ENCODE measurements around the gene AP3B1. TPM values are rescaled to one million over a fixed set of nuclear protein-coding genes. Genes with fewer than 3 reads are reported as not detected.

The AP3B1 gene
- total RNA-seq, 1 experiment from 2014 or later: 41.8 TPM

GRCh38 chr5:78003450-78003849 is 291.0 kb downstream of the AP3B1 start:
- H3K4me3 Mint-ChIP-seq: no peak overlapping the region
- H3K27me3 Mint-ChIP-seq (ENCODE audit: low read depth): peaks cover 7% of the 10 kb centered on the region

More at GRCh38 chr5:78003450-78003849, 291.0 kb downstream of the AP3B1 start:
- H2AK5ac ChIP-seq (ENCODE audit: insufficient read length, low read length): no peak overlapping the region
- no CpG with 5 or more reads among the region's 5 CpGs for WGBS (ENCODE audit: extremely low coverage, insufficient read length, low lambda C conversion rate)
- H3K27ac ChIP-seq (ENCODE audit: insufficient read length, low read depth, low read length): no peak overlapping the region
- no peak overlapping the region for H2BK120ac ChIP-seq (ENCODE audit: low read depth, low read length, poor library complexity, severe bottlenecking)
- H4K91ac ChIP-seq (ENCODE audit: insufficient read length, low read depth, low read length): no peak overlapping the region
- no peak overlapping the region for H4K5ac ChIP-seq (ENCODE audit: insufficient read length, low read depth, low read length)
- no peak overlapping the region for H2BK15ac ChIP-seq (ENCODE audit: low read depth, low read length)
- no peaks in the 10 kb centered on the region for H3K4me1 ChIP-seq (ENCODE audit: insufficient read depth, low read length)
- no peaks in the 10 kb centered on the region for H3K9me3 Mint-ChIP-seq
- no peak overlapping the region for H3K27ac Mint-ChIP-seq
- no peak overlapping the region for H4K8ac ChIP-seq (replicated peaks; ENCODE audit: insufficient read length, low read depth, low read length)
- no peak overlapping the region for H2AFZ ChIP-seq (ENCODE audit: low read length)
- H3K9ac ChIP-seq (ENCODE audit: extremely low read depth, insufficient read length, low read length): no peak overlapping the region
- no peak overlapping the region for H3K4ac ChIP-seq (ENCODE audit: low read depth, low read length)
- H3K27me3 ChIP-seq (ENCODE audit: insufficient read depth, low read length): no peaks in the 10 kb centered on the region; the same call in 1 of the 2 replicates
- no peak overlapping the region for H3K18ac ChIP-seq (ENCODE audit: insufficient read length, low read depth, low read length)
- H2BK12ac ChIP-seq (ENCODE audit: insufficient read length, low read depth, low read length): no peak overlapping the region
- H3K79me2 ChIP-seq (ENCODE audit: insufficient read depth, low read length): no peaks in the 10 kb centered on the region
- no peak overlapping the region for H2BK20ac ChIP-seq (ENCODE audit: low read depth, low read length, poor library complexity, severe bottlenecking)
- no peak overlapping the region for H3T11ph ChIP-seq (ENCODE audit: low read length)
- H3K36me3 Mint-ChIP-seq (ENCODE audit: insufficient read depth in 1 of 3, low read depth in 3 of 3): peaks cover 0 to 3% (median 2%) of the 10 kb centered on the region in 3 experiments; a peak in 3 of 7 replicates
- H3K23me2 ChIP-seq (ENCODE audit: insufficient read length, low read depth, low read length, poor library complexity, severe bottlenecking): no peaks in the 10 kb centered on the region
- H4K20me1 ChIP-seq (ENCODE audit: control insufficient read depth, insufficient read depth, insufficient read length): no peaks in the 10 kb centered on the region
- H3K79me1 ChIP-seq (ENCODE audit: insufficient read depth, low read depth, low read length, poor library complexity, severe bottlenecking): no peaks in the 10 kb centered on the region
- TF ChIP-seq CTCF (conservative IDR thresholded peaks at IDR 0.05): no peak
- H3K9me3 ChIP-seq (ENCODE audit: control insufficient read depth, low read depth, low read length): no peaks in the 10 kb centered on the region
- no peak overlapping the region for H3K56ac ChIP-seq (ENCODE audit: insufficient read length, low read depth, low read length)
- peaks cover 2 to 19% of the 10 kb centered on the region in 2 experiments for H3K4me1 Mint-ChIP-seq
- DNase-seq: no peak
- H3K14ac ChIP-seq (ENCODE audit: insufficient read depth, low read length): no peak overlapping the region
- H2BK5ac ChIP-seq (ENCODE audit: insufficient read length, low read length): no peak overlapping the region
- H3K23ac ChIP-seq (ENCODE audit: insufficient read length, low read depth, low read length): no peak overlapping the region
- H3K4me2 ChIP-seq (ENCODE audit: insufficient read depth, insufficient read length, low read length): no peak overlapping the region

All from H9 (cell line).